ENCODE data around the gene CYS1.

Gene CYS1

GRCh38 chr2:10091182-10091888, 11.1 kb upstream of the CYS1 start:
- no peak for DNase-seq

- no peak for DNase-seq
Observed at GRCh38 chr2:10089565-10090190, 9.5 kb upstream of the CYS1 start.

GRCh38 chr2:10087360-10087759, 7.1 kb upstream of the CYS1 start:
- peak; percentile 23 for DNase-seq

GRCh38 chr2:10086950-10087349, 6.7 kb upstream of the CYS1 start:
- DNase-seq, result no peak

- no peak for DNase-seq
Observed at GRCh38 chr2:10085668-10086059, 5.5 kb upstream of the CYS1 start.

GRCh38 chr2:10085043-10085667, 4.9 kb upstream of the CYS1 start:
- no peak for DNase-seq

GRCh38 chr2:10084223-10084865, 4.1 kb upstream of the CYS1 start:
- DNase-seq, result no peak

GRCh38 chr2:10083692-10084211, 3.5 kb upstream of the CYS1 start:
- DNase-seq, result peak; percentile 42

- DNase-seq, result no peak
Observed at GRCh38 chr2:10083046-10083445, 2.8 kb upstream of the CYS1 start.

GRCh38 chr2:10080536-10081304, 509 bp upstream of the CYS1 start:
- no peak for DNase-seq

- peak; percentile 53 for DNase-seq
Observed at GRCh38 chr2:10079266-10079869, 843 bp downstream of the CYS1 start.

GRCh38 chr2:10078704-10079265, 1.4 kb downstream of the CYS1 start:
- DNase-seq, result no peak

GRCh38 chr2:10078001-10078400, 2.2 kb downstream of the CYS1 start:
- no peak for DNase-seq

GRCh38 chr2:10076988-10077527, 3.2 kb downstream of the CYS1 start:
- no peak for DNase-seq

GRCh38 chr2:10076511-10076910, 3.7 kb downstream of the CYS1 start:
- DNase-seq, result no peak

GRCh38 chr2:10075571-10076209, 4.5 kb downstream of the CYS1 start:
- no peak for DNase-seq

- DNase-seq, result no peak
Observed at GRCh38 chr2:10075101-10075500, 5.1 kb downstream of the CYS1 start.

- no peak for DNase-seq
Observed at GRCh38 chr2:10073706-10074105, 6.5 kb downstream of the CYS1 start.

- peak; percentile 97 for DNase-seq
Observed at GRCh38 chr2:10072656-10073480, 7.3 kb downstream of the CYS1 start.

- DNase-seq, result peak; percentile 48
Observed at GRCh38 chr2:10071595-10071994, 8.6 kb downstream of the CYS1 start.

All from NCI-H2171 treated with DMSO at 0.1 percent for 48 hours (cell line).